OCI-LY1 (cell line): Measurements from ENCODE around the gene CDC25C.

ENCODE experiments used
- CTCF ChIP-seq: fragments of 200-600 bp; sonication (generic), shearing (Covaris generic); IDR thresholded peaks from 2 replicates; pipeline ENCODE4 v1.5.1; 2017; ENCODE audit warnings: mild to moderate bottlenecking, antibody characterized with exemption, low read length, moderate library complexity, mixed read lengths
- EZH2 ChIP-seq: fragments of 200-600 bp; sonication (generic), shearing (Covaris generic); IDR thresholded peaks from 2 replicates; pipeline ENCODE4 v1.8.0; 2017; ENCODE audit warnings: borderline replicate concordance, mixed run types, mild to moderate bottlenecking, antibody characterized with exemption, low read length, moderate library complexity, mixed read lengths

- TF ChIP-seq CTCF (peak; percentile 25; the same call in 1 of the 2 replicates), EZH2 (no peak)
Measured at GRCh38 chr5:138354926-138355378, 23.3 kb upstream of the CDC25C start.
